Measurements from ENCODE around the gene AQP12A.
A peak's percentile ranks its signal among the peaks of the same experiment; 100 is the strongest.

AQP12A gene

DNA sequence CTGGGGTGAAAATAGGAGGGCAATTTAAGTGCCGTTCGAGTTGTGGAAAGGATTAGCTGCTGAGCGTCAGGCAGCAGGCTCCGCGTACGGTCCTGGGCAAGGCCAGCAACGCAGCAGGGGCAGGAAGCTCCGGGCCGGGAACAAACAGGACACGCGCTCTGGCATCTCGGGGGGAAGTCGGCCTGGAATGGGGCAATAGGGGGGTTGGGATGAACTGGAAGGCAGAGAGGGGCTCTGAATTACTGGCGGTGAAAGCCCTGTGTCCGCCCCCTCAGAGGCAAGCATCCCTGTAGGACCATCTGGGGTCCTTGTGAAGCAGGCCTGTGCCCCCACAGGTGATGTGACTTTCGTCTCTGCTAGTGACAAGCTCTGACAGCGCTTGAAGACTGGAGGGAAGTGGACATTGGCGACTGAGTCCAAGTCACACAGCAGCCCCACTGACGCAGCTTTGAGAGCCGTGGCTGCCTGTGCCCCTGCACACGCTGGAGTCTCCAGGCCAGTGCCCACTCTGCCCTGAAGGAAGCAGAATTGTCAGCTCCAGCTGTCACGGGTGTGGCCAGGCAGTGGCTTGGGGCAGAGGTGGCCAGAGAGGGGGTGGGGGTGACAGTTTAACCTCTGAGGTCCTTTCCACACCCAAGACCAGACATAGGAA lies 44.0 kb upstream of the AQP12A start:
- in situ Hi-C loops (cut with MboI; ENCODE audit: low pct_unique_long_range_greater_than_20kb, low sequenced_read_pairs, unreplicated experiment), result no loop called here
- TF ChIP-seq, protein P1, sequence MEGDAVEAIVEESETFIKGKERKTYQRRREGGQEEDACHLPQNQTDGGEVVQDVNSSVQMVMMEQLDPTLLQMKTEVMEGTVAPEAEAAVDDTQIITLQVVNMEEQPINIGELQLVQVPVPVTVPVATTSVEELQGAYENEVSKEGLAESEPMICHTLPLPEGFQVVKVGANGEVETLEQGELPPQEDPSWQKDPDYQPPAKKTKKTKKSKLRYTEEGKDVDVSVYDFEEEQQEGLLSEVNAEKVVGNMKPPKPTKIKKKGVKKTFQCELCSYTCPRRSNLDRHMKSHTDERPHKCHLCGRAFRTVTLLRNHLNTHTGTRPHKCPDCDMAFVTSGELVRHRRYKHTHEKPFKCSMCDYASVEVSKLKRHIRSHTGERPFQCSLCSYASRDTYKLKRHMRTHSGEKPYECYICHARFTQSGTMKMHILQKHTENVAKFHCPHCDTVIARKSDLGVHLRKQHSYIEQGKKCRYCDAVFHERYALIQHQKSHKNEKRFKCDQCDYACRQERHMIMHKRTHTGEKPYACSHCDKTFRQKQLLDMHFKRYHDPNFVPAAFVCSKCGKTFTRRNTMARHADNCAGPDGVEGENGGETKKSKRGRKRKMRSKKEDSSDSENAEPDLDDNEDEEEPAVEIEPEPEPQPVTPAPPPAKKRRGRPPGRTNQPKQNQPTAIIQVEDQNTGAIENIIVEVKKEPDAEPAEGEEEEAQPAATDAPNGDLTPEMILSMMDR (IDR thresholded peaks at IDR 0.05; ENCODE audit: extremely low read depth, insufficient read depth, missing control alignments), result no peak
- peak; percentile 18 for DNase-seq (ENCODE audit: low spot score)

DNA sequence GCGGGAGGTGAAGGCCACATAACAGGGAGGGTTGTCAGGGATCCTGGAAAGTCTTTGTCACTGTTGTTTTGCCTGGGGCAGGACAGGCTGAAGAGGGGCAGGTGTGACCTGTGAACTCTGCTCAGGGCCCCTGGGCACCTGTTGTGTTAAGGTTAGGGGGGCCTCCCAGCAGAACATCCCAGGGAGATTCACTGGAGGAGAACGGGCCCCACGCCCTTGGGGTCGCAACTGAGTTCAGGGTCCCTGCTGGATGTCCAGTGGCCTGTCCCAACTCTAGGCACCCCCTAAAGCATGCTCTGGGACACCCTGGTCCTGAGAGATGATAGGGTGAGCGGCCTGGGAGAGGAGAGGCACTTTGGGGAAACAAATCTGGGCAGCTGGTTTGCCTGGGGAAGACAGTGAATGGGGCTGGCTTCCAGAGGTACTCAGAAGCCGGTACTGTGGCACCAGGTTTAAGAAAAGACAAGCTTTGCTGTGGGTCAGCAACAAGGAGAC lies 43.5 kb upstream of the AQP12A start:
- TF ChIP-seq, protein P1 (IDR thresholded peaks at IDR 0.05; ENCODE audit: extremely low read depth, insufficient read depth, missing control alignments), result no peak
- no peak for DNase-seq (ENCODE audit: low spot score)
- in situ Hi-C loops (cut with MboI; ENCODE audit: low pct_unique_long_range_greater_than_20kb, low sequenced_read_pairs, unreplicated experiment), result no loop called here

DNA sequence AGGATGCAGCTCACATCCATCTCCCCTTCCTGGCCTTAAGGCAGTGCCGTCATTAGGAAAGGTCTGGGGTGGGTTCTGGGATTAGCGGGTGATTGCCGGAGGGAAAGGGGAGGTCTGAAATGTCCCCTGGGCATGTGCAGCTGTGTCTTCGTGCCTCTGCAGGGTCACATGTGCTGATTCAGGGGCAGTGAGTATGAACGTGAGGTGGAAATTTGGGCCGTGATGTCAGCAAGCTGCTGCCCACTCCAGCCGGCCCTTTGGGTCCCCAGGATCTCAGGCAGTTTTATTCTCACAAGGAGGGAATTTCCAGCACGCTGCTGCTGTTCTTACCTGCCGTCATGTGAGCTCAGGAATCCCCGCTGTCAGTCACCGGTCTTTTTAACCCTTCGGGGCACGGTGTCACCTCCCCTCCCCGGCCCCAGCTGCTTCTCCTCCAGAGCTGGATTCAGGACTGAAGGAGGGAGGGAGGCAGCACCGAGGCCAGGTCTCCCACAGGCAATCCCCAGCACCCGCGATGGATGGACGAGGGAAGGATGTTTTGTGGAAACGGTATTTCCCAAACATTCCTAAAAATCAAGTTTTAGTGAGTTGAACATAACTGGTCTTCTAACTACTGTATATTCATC lies 42.9 kb upstream of the AQP12A start:
- in situ Hi-C loops (cut with MboI; ENCODE audit: low pct_unique_long_range_greater_than_20kb, low sequenced_read_pairs, unreplicated experiment), result no loop called here
- TF ChIP-seq, protein P1 (IDR thresholded peaks at IDR 0.05; ENCODE audit: extremely low read depth, insufficient read depth, missing control alignments), result no peak
- DNase-seq (ENCODE audit: low spot score), result peak; percentile 34

DNA sequence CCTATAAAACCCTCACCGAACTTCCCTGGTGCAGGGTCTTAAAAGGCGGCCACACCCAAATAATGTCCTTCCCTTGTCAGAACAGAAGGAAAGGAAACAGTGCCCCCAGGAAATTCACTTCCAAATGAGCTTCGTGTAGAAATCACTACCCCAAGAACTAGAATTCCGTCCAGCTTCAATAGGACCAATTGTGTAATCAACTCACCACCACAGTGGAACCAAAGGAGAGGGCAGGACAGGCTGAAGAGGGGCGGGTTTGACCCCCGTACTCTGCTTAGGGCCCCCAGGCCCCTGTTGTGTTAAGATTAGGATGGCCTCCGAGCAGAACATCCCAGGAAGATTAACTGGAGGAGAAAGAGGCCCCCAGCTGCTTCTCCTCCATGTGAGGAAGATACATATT lies 42.3 kb upstream of the AQP12A start:
- in situ Hi-C loops (cut with MboI; ENCODE audit: low pct_unique_long_range_greater_than_20kb, low sequenced_read_pairs, unreplicated experiment), result no loop called here
- TF ChIP-seq, protein P1 (IDR thresholded peaks at IDR 0.05; ENCODE audit: extremely low read depth, insufficient read depth, missing control alignments), result no peak
- DNase-seq (ENCODE audit: low spot score), result no peak

DNA sequence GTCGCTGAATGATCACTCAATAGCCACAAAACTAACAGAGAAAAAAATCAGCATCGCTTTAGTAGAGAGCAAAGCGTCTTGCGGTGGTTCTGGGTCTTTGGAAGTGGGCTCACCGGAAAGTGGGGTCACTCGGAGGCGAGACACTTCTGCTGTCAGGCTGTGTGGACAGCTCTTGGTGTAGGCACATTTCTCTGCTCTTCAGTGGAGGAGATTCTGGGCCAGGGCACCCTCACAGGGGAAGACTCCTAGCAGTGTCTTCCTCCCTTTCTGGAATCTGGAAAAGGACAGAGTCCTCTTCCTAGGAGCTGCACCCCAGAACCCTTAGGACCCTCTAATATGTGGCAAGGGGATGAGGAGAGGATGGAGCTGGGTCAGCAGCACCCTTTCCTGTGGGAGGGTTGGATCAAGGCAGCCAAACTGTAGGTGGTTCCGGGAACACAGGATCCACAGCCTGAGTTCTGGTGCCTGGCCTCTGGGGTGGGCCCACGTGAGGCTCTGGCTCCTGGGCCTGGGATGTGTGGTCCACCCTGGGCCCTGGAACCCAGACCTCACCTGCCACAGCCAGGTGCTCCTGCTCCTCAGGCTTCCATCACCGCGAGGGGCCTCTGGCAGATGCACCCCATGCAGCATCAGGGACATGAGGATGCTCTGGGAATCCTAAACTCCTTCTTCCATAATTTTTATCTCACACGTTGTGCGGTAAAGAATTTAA lies 41.3 kb upstream of the AQP12A start:
- no peak for DNase-seq (ENCODE audit: low spot score)
- TF ChIP-seq, protein P1 (IDR thresholded peaks at IDR 0.05; ENCODE audit: extremely low read depth, insufficient read depth, missing control alignments), result no peak
- in situ Hi-C loops (cut with MboI; ENCODE audit: low pct_unique_long_range_greater_than_20kb, low sequenced_read_pairs, unreplicated experiment), result no loop called here

DNA sequence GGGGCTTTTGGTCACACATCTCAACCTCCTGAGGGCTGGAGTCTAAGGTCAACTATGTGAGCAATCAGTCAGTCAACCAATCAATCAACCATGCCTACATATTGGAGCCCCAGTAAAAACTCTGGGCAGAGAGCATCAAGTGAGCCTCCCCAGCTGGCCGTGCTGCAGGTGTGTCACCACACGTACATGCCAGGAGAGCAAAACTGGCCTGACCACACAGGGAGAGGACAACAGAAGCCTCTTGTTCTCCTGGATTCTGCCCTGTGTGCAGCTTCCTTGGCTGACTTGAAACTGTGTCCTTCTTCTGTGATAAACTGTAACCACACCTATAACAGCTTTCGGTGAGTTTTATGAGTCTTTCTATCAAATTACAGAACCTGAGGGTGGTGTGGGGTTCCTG lies 40.5 kb upstream of the AQP12A start:
- no peak for DNase-seq (ENCODE audit: low spot score)
- in situ Hi-C loops (cut with MboI; ENCODE audit: low pct_unique_long_range_greater_than_20kb, low sequenced_read_pairs, unreplicated experiment), result no loop called here
- TF ChIP-seq, protein P1 (IDR thresholded peaks at IDR 0.05; ENCODE audit: extremely low read depth, insufficient read depth, missing control alignments), result no peak
